Activated CD4-positive, alpha-beta memory T cell treated with anti-CD3 and anti-CD28 coated beads for 36 hours (primary cell): ENCODE data around the gene DNAJC11. TPM values are rescaled to one million over a fixed set of nuclear protein-coding genes. Genes with fewer than 3 reads are reported as not detected.
A peak's percentile ranks its signal among the peaks of the same experiment; 100 is the strongest.
"Not testable (repeated sequence)": the region's sequence is repeated elsewhere in the genome, so short reads cannot be mapped to it uniquely, and the experiment has no call there.

Experiments used
- CTCF ChIA-PET: fragments of 350-600 bp; sonication (Branson Sonifier 250); formaldehyde crosslinking; loops from one replicate; lab custom pipeline; 2021; ENCODE audit warnings: antibody characterized with exemption, inconsistent platforms; lab: Charles Lee
- POLR2A ChIA-PET: fragments of 350-600 bp; sonication (Branson Sonifier 250); formaldehyde crosslinking; loops from one replicate; lab custom pipeline; 2021; ENCODE audit warnings: antibody characterized with exemption; lab: Charles Lee
- DNase-seq: peaks from one replicate; pipeline ENCODE4 v3.0.0-alpha.2; 2020
- H3K27ac Mint-ChIP-seq: one replicate; pipeline ENCODE4 v1.8.0; 2021; ENCODE audit warnings: mixed read lengths
- H3K27me3 Mint-ChIP-seq: one replicate; pipeline ENCODE4 v1.8.0; 2021; ENCODE audit warnings: mixed read lengths
- H3K36me3 Mint-ChIP-seq: one replicate; pipeline ENCODE4 v1.8.0; 2021; ENCODE audit warnings: mixed read lengths
- H3K4me1 Mint-ChIP-seq: one replicate; pipeline ENCODE4 v1.8.0; 2021; ENCODE audit warnings: low read depth, mixed read lengths
- H3K4me3 Mint-ChIP-seq: one replicate; pipeline ENCODE4 v1.8.0; 2021; ENCODE audit warnings: mild to moderate bottlenecking, mixed read lengths
- H3K9me3 Mint-ChIP-seq: one replicate; pipeline ENCODE4 v1.8.0; 2021; ENCODE audit warnings: mixed read lengths
- intact Hi-C: fragments of 100-400 bp; cut with micrococcal nuclease; formaldehyde crosslinking; loops from one replicate; pipeline ENCODE4 v1.15.1; 2023
- total RNA-seq, 2 experiments: library from RNA; stranded (reverse); gene quantifications; one replicate each; pipeline ENCODE4 v1.2.3, GENCODE V29; 2021

Gene DNAJC11
- total RNA-seq, 2 experiments from 2014 or later: 35.5 to 38.3 TPM

GRCh38 chr1:6646499-6647148, 55.0 kb downstream of the DNAJC11 start:
- Mint-ChIP-seq H3K27me3 (no peaks in the 10 kb centered on the region), H3K36me3 (peaks cover 23% of the 10 kb centered on the region), H3K4me3 (no peak overlapping the region), H3K4me1 (no peaks in the 10 kb centered on the region), H3K27ac (no peak overlapping the region), H3K9me3 (no peaks in the 10 kb centered on the region)
- peak; percentile 34 for DNase-seq
- intact Hi-C loops: loop anchor here (1.0 to 5.0 kb wide), 2 partner anchors 160 to 224 kb away; partner anchors contain the start of gene ESPN
- ChIA-PET POLR2A (no interaction called here), CTCF (interaction anchor here (0.6 to 2.7 kb wide), 10 partner anchors 12 to 446 kb away, joined by 3 to 20 read pairs (median 4); partner anchors contain the start of genes NOL9, PLEKHG5 and TAS1R1)

GRCh38 chr1:6645018-6645417, 56.6 kb downstream of the DNAJC11 start:
- ChIA-PET POLR2A (no interaction called here), CTCF (interaction anchor here (1.1 to 2.7 kb wide), 3 partner anchors 10 to 159 kb away, joined by 4 to 20 read pairs (median 13); partner anchors contain the start of genes NOL9 and TAS1R1)
- DNase-seq: no peak
- intact Hi-C loops: loop anchor here (5.0 kb wide), 1 partner anchor 223 kb away; the partner anchor contains the start of gene ESPN
- Mint-ChIP-seq H3K4me1 (no peaks in the 10 kb centered on the region), H3K27me3 (no peaks in the 10 kb centered on the region), H3K36me3 (peaks cover 22% of the 10 kb centered on the region), H3K9me3 (no peaks in the 10 kb centered on the region), H3K27ac (no peak overlapping the region), H3K4me3 (no peak overlapping the region)

- H3K27me3 Mint-ChIP-seq, POLR2A ChIA-PET, DNase-seq, H3K4me3 Mint-ChIP-seq, intact Hi-C loops, H3K9me3 Mint-ChIP-seq, H3K27ac Mint-ChIP-seq, H3K4me1 Mint-ChIP-seq: not testable (repeated sequence)
- CTCF ChIA-PET: interaction anchor here (0.8 kb wide), 1 partner anchor 152 kb away, joined by 3 read pairs; no protein-coding TSS in a partner anchor
- H3K36me3 Mint-ChIP-seq: peaks cover 31% of the 10 kb centered on the region
Measured at GRCh38 chr1:6640867-6641266, 60.7 kb downstream of the DNAJC11 start.

GRCh38 chr1:6638226-6638625, 63.4 kb downstream of the DNAJC11 start:
- H3K9me3 Mint-ChIP-seq: no peaks in the 10 kb centered on the region
- ChIA-PET POLR2A (no interaction called here), CTCF (no interaction called here)
- DNase-seq: no peak
- H3K4me3 Mint-ChIP-seq: no peak overlapping the region
- H3K27me3 Mint-ChIP-seq: no peaks in the 10 kb centered on the region
- H3K27ac Mint-ChIP-seq: no peak overlapping the region
- H3K36me3 Mint-ChIP-seq: peaks cover 29% of the 10 kb centered on the region
- no peaks in the 10 kb centered on the region for H3K4me1 Mint-ChIP-seq
- intact Hi-C loops: no loop called here

GRCh38 chr1:6637770-6638169, 63.8 kb downstream of the DNAJC11 start:
- no peak overlapping the region for H3K4me3 Mint-ChIP-seq
- intact Hi-C loops: no loop called here
- no peaks in the 10 kb centered on the region for H3K4me1 Mint-ChIP-seq
- CTCF ChIA-PET: interaction anchor here (0.8 kb wide), 1 partner anchor 16 kb away, joined by 3 read pairs; no protein-coding TSS in a partner anchor
- H3K36me3 Mint-ChIP-seq: peaks cover 30% of the 10 kb centered on the region
- H3K27me3 Mint-ChIP-seq: no peaks in the 10 kb centered on the region
- no peaks in the 10 kb centered on the region for H3K9me3 Mint-ChIP-seq
- POLR2A ChIA-PET: no interaction called here
- DNase-seq: no peak
- no peak overlapping the region for H3K27ac Mint-ChIP-seq

- H3K9me3 Mint-ChIP-seq, intact Hi-C loops, H3K4me1 Mint-ChIP-seq, DNase-seq, H3K4me3 Mint-ChIP-seq, H3K27ac Mint-ChIP-seq, POLR2A ChIA-PET, H3K27me3 Mint-ChIP-seq: not testable (repeated sequence)
- H3K36me3 Mint-ChIP-seq: peaks cover 23% of the 10 kb centered on the region
- CTCF ChIA-PET: interaction anchor here (0.8 kb wide), 2 partner anchors 17 to 37 kb away, joined by 3 read pairs; no protein-coding TSS in a partner anchor
Measured at GRCh38 chr1:6636778-6637177, 64.8 kb downstream of the DNAJC11 start.

GRCh38 chr1:6635910-6636760, 65.5 kb downstream of the DNAJC11 start:
- Mint-ChIP-seq H3K27me3 (no peaks in the 10 kb centered on the region), H3K4me1 (no peaks in the 10 kb centered on the region), H3K36me3 (peaks cover 23% of the 10 kb centered on the region), H3K4me3 (no peak overlapping the region), H3K27ac (no peak overlapping the region), H3K9me3 (no peaks in the 10 kb centered on the region)
- intact Hi-C loops: no loop called here
- no peak for DNase-seq
- ChIA-PET CTCF (interaction anchor here (0.8 to 1.5 kb wide), 4 partner anchors 8 to 146 kb away, joined by 3 to 4 read pairs (median 4); partner anchors contain the start of gene ZBTB48), POLR2A (no interaction called here)

- H3K27me3 Mint-ChIP-seq: no peaks in the 10 kb centered on the region
- intact Hi-C loops: no loop called here
- H3K4me3 Mint-ChIP-seq: no peak overlapping the region
- ChIA-PET POLR2A (no interaction called here), CTCF (interaction anchor here (0.6 to 1.5 kb wide), 6 partner anchors 9 to 145 kb away, joined by 3 to 5 read pairs (median 4); partner anchors contain the start of gene ZBTB48)
- no peak for DNase-seq
- H3K36me3 Mint-ChIP-seq: peaks cover 23% of the 10 kb centered on the region
- no peaks in the 10 kb centered on the region for H3K4me1 Mint-ChIP-seq
- no peak overlapping the region for H3K27ac Mint-ChIP-seq
- no peaks in the 10 kb centered on the region for H3K9me3 Mint-ChIP-seq
Measured at GRCh38 chr1:6635161-6635909, 66.3 kb downstream of the DNAJC11 start.

GRCh38 chr1:6634371-6635052, 67.1 kb downstream of the DNAJC11 start:
- no peaks in the 10 kb centered on the region for H3K9me3 Mint-ChIP-seq
- intact Hi-C loops: no loop called here
- peaks cover 26% of the 10 kb centered on the region for H3K36me3 Mint-ChIP-seq
- CTCF ChIA-PET: interaction anchor here (0.6 to 1.5 kb wide), 5 partner anchors 12 to 145 kb away, joined by 3 to 5 read pairs (median 4); partner anchors contain the start of gene ZBTB48
- no peak overlapping the region for H3K4me3 Mint-ChIP-seq
- peak; percentile 67 for DNase-seq
- POLR2A ChIA-PET: no interaction called here
- no peak overlapping the region for H3K27ac Mint-ChIP-seq
- no peaks in the 10 kb centered on the region for H3K4me1 Mint-ChIP-seq
- no peaks in the 10 kb centered on the region for H3K27me3 Mint-ChIP-seq

GRCh38 chr1:6632588-6633514, 68.8 kb downstream of the DNAJC11 start:
- Mint-ChIP-seq H3K4me3 (no peak overlapping the region), H3K9me3 (no peaks in the 10 kb centered on the region), H3K36me3 (peaks cover 24% of the 10 kb centered on the region), H3K4me1 (peaks cover 1% of the 10 kb centered on the region), H3K27me3 (no peaks in the 10 kb centered on the region), H3K27ac (no peak overlapping the region)
- ChIA-PET POLR2A (no interaction called here), CTCF (interaction anchor here (0.6 to 1.5 kb wide), 2 partner anchors 52 to 143 kb away, joined by 4 read pairs; no protein-coding TSS in a partner anchor)
- intact Hi-C loops: no loop called here
- DNase-seq: no peak
